Sigmoid colon (tissue), 7 donors: ENCODE results near the gene TRIM40. TPM values are rescaled to one million over a fixed set of nuclear protein-coding genes. Genes with fewer than 3 reads are reported as not detected.

Experiments
- DNase-seq: peaks from one replicate; pipeline ENCODE4 v3.0.0-alpha.2; 2019
- H3K27ac ChIP-seq, 4 donors: fragments of 200-600 bp; sonication (generic); one replicate each; pipeline ENCODE4 v1.5.1; 2016 to 2019; ENCODE audit warnings: mild to moderate bottlenecking in 1 of 4
- H3K27me3 ChIP-seq, 3 donors: fragments of 200-600 bp; sonication (generic); one replicate each; pipeline ENCODE4 v1.5.1; 2019; ENCODE audit warnings: mild to moderate bottlenecking in 1 of 3
- H3K36me3 ChIP-seq, 4 donors: fragments of 200-600 bp; sonication (generic); one replicate each; pipeline ENCODE4 v1.5.1; 2016 to 2019
- H3K4me1 ChIP-seq, 4 donors: fragments of 200-600 bp; sonication (generic); one replicate each; pipeline ENCODE4 v1.5.1; 2017 to 2019
- H3K4me3 ChIP-seq, 4 donors: fragments of 200-600 bp; sonication (generic); one replicate each; pipeline ENCODE4 v1.5.1; 2017 to 2019; ENCODE audit warnings: mild to moderate bottlenecking in 2 of 4, moderate library complexity in 1 of 4
- H3K9me3 ChIP-seq, 4 donors: fragments of 200-600 bp in 3 of 4; sonication (generic) in 3 of 4; one replicate each; pipeline versions ENCODE4 v1.5.1 to v1.6.1; 2013 to 2019
- CTCF ChIP-seq, 4 experiments: fragments of 450-650 bp in 3 of 4; fragments of 200-600 bp in 1 of 4; IDR thresholded peaks; one replicate each; pipeline ENCODE4 v1.5.1; 2016 to 2019; ENCODE audit warnings: antibody characterized with exemption in 4 of 4, mild to moderate bottlenecking in 3 of 4, moderate library complexity in 2 of 4
- EP300 ChIP-seq, 4 donors: sonication (generic); formaldehyde crosslinking; IDR thresholded peaks; one replicate each; pipeline ENCODE4 v1.6.1; 2017; ENCODE audit warnings: antibody characterized with exemption in 4 of 4
- POLR2A ChIP-seq, 2 donors: fragments of 450-650 bp; IDR thresholded peaks; one replicate each; pipeline ENCODE4 v1.6.1; 2016; ENCODE audit warnings: antibody characterized with exemption in 2 of 2, mild to moderate bottlenecking in 2 of 2, moderate library complexity in 2 of 2
- POLR2AphosphoS5 ChIP-seq, 4 donors: sonication (generic); formaldehyde crosslinking; IDR thresholded peaks; one replicate each; pipeline ENCODE4 v1.6.1; 2017; ENCODE audit warnings: antibody characterized with exemption in 4 of 4
- WGBS, 2 donors: extraction: QIAGEN DNeasy Blood & Tissue Kit; methylation state at CpG; one replicate each; pipeline ENCODE4 v1.1.7; 2013; 5-methylcytosine and 5-hydroxymethylcytosine counted together
- intact Hi-C: fragments of 100-400 bp; cut with DNase I; formaldehyde crosslinking; loops from one replicate; pipeline ENCODE4 v1.15.1; 2023
- polyA plus RNA-seq, 3 donors: library from polyadenylated mRNA; stranded (reverse); fragments of 200-250 nt; gene quantifications; one replicate each; pipeline ENCODE4 v1.2.3, GENCODE V29; 2013
- total RNA-seq, 4 donors: library from RNA; depleted of rRNA; stranded (reverse); fragments of >200 nt; gene quantifications; one replicate each; pipeline ENCODE4 v1.1.0, GENCODE V29; 2016
- donor health status: healthy with polysubstance abuse.
- donor health status: Bipolar disorder and iron deficiency.
- donor health status: healthy.

TRIM40 gene
- total and polyA plus RNA-seq, 7 donors, result 6.6 to 23.8 (median 18.9) TPM; not detected in 4

DNA sequence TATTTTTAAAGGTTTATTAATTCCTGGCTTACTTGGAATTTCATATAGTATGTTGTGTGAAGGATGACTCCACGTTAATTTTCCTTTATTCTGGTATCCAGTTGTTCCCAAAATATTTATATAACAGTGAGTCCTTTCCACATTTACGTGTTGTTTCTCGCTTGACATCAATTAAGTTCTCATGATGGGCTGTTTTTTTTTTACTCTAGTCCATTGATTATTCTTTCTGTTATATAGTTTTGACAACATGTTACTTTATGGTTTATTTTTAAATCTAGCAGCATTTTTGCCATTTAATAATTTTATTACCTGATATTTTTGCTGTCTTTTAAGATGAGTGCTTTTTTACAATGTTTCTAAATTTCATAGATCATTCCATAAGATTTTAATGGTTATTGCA lies 6.7 kb downstream of the TRIM40 start:
- intact Hi-C loops, result no loop called here
- no peak overlapping the region for H3K27ac ChIP-seq
- 75 to 76% methylated on average over 3 of the region's 3 CpGs for WGBS, 2 donors
- H3K36me3 ChIP-seq, result no peaks in the 10 kb centered on the region
- peaks cover 0 to 34% (median 6%) of the 10 kb centered on the region in 3 donors for H3K27me3 ChIP-seq
- H3K9me3 ChIP-seq, result no peaks in the 10 kb centered on the region
- no peak for DNase-seq
- H3K4me1 ChIP-seq, result no peaks in the 10 kb centered on the region
- no peak for TF ChIP-seq POLR2A (IDR thresholded peaks at IDR 0.05)
- no peak for TF ChIP-seq CTCF (IDR thresholded peaks at IDR 0.05)
- TF ChIP-seq POLR2AphosphoS5 (IDR thresholded peaks at IDR 0.05), result no peak
- TF ChIP-seq EP300 (IDR thresholded peaks at IDR 0.05), result no peak
- no peak overlapping the region for H3K4me3 ChIP-seq

- WGBS, 2 donors, result 13 to 61% methylated on average over 2 of the region's 2 CpGs
- Histone ChIP-seq H3K27ac (no peak overlapping the region), H3K36me3 (no peaks in the 10 kb centered on the region), H3K9me3 (no peaks in the 10 kb centered on the region), H3K4me3 (no peak overlapping the region), H3K4me1 (no peaks in the 10 kb centered on the region), H3K27me3 (peaks cover 0 to 27% (median 7%) of the 10 kb centered on the region in 3 donors)
- no peak for DNase-seq
- intact Hi-C loops, result no loop called here
- no peak for TF ChIP-seq POLR2A (IDR thresholded peaks at IDR 0.05)
- no peak for TF ChIP-seq POLR2AphosphoS5 (IDR thresholded peaks at IDR 0.05)
- TF ChIP-seq CTCF (IDR thresholded peaks at IDR 0.05), result no peak
- no peak for TF ChIP-seq EP300 (IDR thresholded peaks at IDR 0.05)
These were observed 7.8 kb downstream of the TRIM40 start for GRCh38 chr6:30143780-30144179.

DNA sequence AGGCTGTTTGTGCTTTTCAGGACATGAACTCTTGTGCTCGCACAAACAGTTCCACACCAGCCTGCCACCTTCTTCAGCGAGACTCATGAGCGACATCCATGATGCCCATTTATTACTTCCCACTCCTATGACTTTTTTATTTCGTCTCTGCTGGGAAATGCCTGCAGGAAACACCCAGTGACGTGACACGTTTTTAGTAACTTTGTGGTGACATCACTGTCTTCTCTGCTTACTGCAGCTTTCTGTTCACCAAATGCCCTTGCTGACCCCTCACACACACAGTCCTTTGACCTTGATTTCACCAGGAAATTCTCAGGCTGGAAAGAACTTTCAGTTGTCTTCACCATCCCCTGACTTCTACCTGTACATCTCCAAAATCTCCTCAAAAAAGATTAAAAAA lies 8.9 kb downstream of the TRIM40 start:
- H3K9me3 ChIP-seq, result no peaks in the 10 kb centered on the region
- WGBS, 2 donors, result 59 to 71% methylated on average over 6 of the region's 6 CpGs
- no peaks in the 10 kb centered on the region for H3K36me3 ChIP-seq
- H3K4me1 ChIP-seq, result no peaks in the 10 kb centered on the region
- peaks cover 0 to 27% (median 7%) of the 10 kb centered on the region in 3 donors for H3K27me3 ChIP-seq
- H3K27ac ChIP-seq, result no peak overlapping the region
- TF ChIP-seq POLR2AphosphoS5 (IDR thresholded peaks at IDR 0.05) (no peak), POLR2A (IDR thresholded peaks at IDR 0.05) (no peak), EP300 (IDR thresholded peaks at IDR 0.05) (no peak), CTCF (IDR thresholded peaks at IDR 0.05) (no peak)
- no peak overlapping the region for H3K4me3 ChIP-seq
- intact Hi-C loops, result no loop called here
- no peak for DNase-seq

GRCh38 chr6:30145818-30146217 lies 9.9 kb downstream of the TRIM40 start:
- H3K9me3 ChIP-seq, result no peaks in the 10 kb centered on the region
- peaks cover 0 to 27% (median 7%) of the 10 kb centered on the region in 3 donors for H3K27me3 ChIP-seq
- DNase-seq, result no peak
- H3K27ac ChIP-seq, result no peak overlapping the region
- intact Hi-C loops, result no loop called here
- H3K36me3 ChIP-seq, result no peaks in the 10 kb centered on the region
- no peaks in the 10 kb centered on the region for H3K4me1 ChIP-seq
- WGBS, 2 donors, result 70 to 76% methylated on average over 7 of the region's 7 CpGs
- no peak overlapping the region for H3K4me3 ChIP-seq
- TF ChIP-seq CTCF (IDR thresholded peaks at IDR 0.05), result no peak
- no peak for TF ChIP-seq POLR2A (IDR thresholded peaks at IDR 0.05)

- 81 to 86% methylated on average over 3 of the region's 3 CpGs for WGBS, 2 donors
- DNase-seq, result no peak
- Histone ChIP-seq H3K4me3 (no peak overlapping the region), H3K27ac (no peak overlapping the region), H3K4me1 (no peaks in the 10 kb centered on the region), H3K9me3 (no peaks in the 10 kb centered on the region), H3K27me3 (peaks cover 0 to 27% (median 7%) of the 10 kb centered on the region in 3 donors), H3K36me3 (no peaks in the 10 kb centered on the region)
- TF ChIP-seq POLR2A (IDR thresholded peaks at IDR 0.05), result no peak
- TF ChIP-seq EP300 (IDR thresholded peaks at IDR 0.05), result no peak
- TF ChIP-seq POLR2AphosphoS5 (IDR thresholded peaks at IDR 0.05), result no peak
- TF ChIP-seq CTCF (IDR thresholded peaks at IDR 0.05), result no peak
- intact Hi-C loops, result no loop called here
These were observed 11.2 kb downstream of the TRIM40 start for GRCh38 chr6:30147096-30147495.
